ENCODE results near the gene POU2AF2.
"Not testable (repeated sequence)": the region's sequence is repeated elsewhere in the genome, so short reads cannot be mapped to it uniquely, and the experiment has no call there.

Gene POU2AF2

DNA sequence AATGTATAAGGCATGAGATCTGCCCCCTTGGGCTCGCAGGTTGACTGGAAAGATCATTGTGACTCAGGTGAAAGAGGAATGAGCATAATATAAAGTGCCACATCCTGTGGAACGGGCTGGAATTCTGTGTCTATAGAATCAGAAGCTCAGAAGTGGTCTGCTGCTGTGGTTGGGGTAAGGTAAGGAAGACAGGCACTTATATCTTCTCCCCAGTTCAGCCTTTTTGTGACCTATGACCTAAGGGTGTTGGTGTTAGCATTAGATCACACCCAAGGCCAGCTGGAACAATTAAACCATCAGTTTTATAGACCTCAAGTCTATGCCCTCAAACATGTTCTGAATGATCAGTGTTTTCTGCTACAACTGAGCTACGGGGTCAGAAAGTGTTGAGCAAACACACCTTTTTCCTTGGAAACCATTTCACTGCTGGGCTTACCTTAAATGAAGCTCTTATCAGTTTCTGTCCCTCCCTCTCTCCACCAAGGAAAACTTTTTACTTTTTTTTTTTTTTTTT lies 37.1 kb downstream of the POU2AF2 start:
- H3K9me3 ChIP-seq (ENCODE audit: control insufficient read depth in 2 of 2, low read length in 2 of 2) = no peaks in the 10 kb centered on the region
- H3K27ac ChIP-seq (ENCODE audit: low read depth in 2 of 2, low read length in 2 of 2) = peak overlapping the region; percentile 74 to 87
- H3K36me3 ChIP-seq (ENCODE audit: control insufficient read depth in 2 of 2, insufficient read depth in 2 of 2, low read length in 2 of 2) = no peaks in the 10 kb centered on the region
- peak overlapping the region in 1 of 2 donors; percentile 61 for H3K9ac ChIP-seq (ENCODE audit: low read depth in 1 of 2, low read length in 2 of 2)
- peaks cover 54 to 55% of the 10 kb centered on the region in 2 donors for H3K4me1 ChIP-seq (ENCODE audit: control insufficient read depth in 2 of 2, insufficient read depth in 2 of 2, low read length in 2 of 2)
- H3K27me3 ChIP-seq (ENCODE audit: control insufficient read depth in 2 of 2, insufficient read depth in 2 of 2, low read length in 2 of 2) = no peaks in the 10 kb centered on the region
- H3K4me3 ChIP-seq (ENCODE audit: low read length in 2 of 2) = peak overlapping the region in 1 of 2 donors; percentile 28

DNA sequence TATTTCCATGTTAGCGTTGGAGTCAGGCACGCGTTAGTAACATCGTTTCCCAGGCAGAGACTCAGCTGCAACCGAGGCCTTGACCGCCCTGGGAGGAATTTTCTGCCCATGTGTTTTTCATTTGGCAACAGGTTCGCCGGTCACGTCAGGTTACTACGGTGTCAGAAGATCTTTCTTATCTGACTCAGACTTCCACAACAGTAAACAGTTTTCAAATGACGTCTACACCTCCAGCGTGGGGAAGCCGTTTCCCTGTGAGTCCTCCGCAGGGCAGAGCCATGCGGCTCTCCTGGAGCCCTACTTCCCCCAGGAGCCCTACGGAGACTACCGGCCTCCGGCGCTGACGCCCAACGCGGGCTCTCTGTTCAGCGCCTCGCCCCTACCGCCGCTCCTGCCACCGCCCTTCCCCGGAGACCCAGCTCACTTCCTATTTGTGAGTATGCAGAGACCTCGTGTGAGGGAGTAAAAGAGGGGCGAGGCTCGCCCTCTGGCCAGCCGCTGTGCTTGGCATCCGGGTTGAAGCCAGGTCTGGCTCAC lies 38.5 kb downstream of the POU2AF2 start:
- H3K9me3 ChIP-seq (ENCODE audit: control insufficient read depth in 2 of 2, low read length in 2 of 2) = no peaks in the 10 kb centered on the region
- H3K27me3 ChIP-seq (ENCODE audit: control insufficient read depth in 2 of 2, insufficient read depth in 2 of 2, low read length in 2 of 2) = no peaks in the 10 kb centered on the region
- peaks cover 54 to 55% of the 10 kb centered on the region in 2 donors for H3K4me1 ChIP-seq (ENCODE audit: control insufficient read depth in 2 of 2, insufficient read depth in 2 of 2, low read length in 2 of 2)
- no peaks in the 10 kb centered on the region for H3K36me3 ChIP-seq (ENCODE audit: control insufficient read depth in 2 of 2, insufficient read depth in 2 of 2, low read length in 2 of 2)
- peak overlapping the region in 1 of 2 donors; percentile 2 for H3K4me3 ChIP-seq (ENCODE audit: low read length in 2 of 2)
- peak overlapping the region; percentile 74 to 87 for H3K27ac ChIP-seq (ENCODE audit: low read depth in 2 of 2, low read length in 2 of 2)
- H3K9ac ChIP-seq (ENCODE audit: low read depth in 1 of 2, low read length in 2 of 2) = peak overlapping the region; percentile 35 to 61

DNA sequence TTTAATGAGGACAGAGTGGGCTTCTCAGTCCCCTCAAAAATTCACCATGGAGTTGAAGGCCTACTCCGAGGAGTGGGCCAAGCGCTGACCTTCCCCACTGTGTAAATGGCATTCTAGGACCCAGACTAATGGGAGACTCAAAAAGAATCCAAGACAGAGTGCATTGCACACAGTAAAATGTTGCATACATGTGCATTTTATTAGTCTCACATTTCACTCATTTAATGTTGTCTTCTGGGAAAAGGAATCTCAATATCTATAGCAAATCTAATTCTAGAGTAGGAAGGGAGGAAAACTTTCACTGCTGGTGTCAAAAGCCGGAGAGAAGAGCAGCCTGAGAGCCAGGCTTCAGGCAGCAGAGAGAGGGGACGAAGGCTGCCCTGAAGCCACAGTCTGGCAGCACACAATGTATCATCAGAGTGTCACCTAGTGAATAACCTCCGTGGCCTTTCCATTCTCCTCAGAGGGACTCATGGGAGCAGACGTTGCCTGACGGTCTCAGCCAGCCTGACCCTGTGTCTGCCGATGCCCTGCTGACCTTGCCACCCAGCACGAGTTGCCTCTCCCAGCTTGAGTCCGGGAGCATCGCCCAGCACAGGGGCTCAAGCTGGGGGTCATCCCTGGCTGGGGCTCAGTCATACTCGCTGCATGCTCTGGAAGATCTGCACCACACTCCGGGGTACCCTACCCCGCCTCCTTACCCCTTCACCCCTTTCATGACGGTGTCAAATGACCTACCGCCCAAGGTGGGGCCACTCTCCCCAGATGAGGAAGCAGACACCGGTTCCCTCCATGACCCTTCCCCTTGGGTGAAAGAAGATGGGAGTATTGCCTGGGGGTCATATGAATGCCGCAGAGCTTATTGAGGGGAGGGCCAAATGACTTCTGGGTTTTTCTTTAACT lies 39.9 kb downstream of the POU2AF2 start:
- Histone ChIP-seq H3K27me3 (ENCODE audit: control insufficient read depth in 2 of 2, insufficient read depth in 2 of 2, low read length in 2 of 2) (no peaks in the 10 kb centered on the region), H3K4me1 (ENCODE audit: control insufficient read depth in 2 of 2, insufficient read depth in 2 of 2, low read length in 2 of 2) (peaks cover 51 to 52% of the 10 kb centered on the region in 2 donors), H3K36me3 (ENCODE audit: control insufficient read depth in 2 of 2, insufficient read depth in 2 of 2, low read length in 2 of 2) (no peaks in the 10 kb centered on the region), H3K4me3 (ENCODE audit: low read length in 2 of 2) (peak overlapping the region in 1 of 2 donors; percentile 42), H3K9me3 (ENCODE audit: control insufficient read depth in 2 of 2, low read length in 2 of 2) (no peaks in the 10 kb centered on the region), H3K9ac (ENCODE audit: low read depth in 1 of 2, low read length in 2 of 2) (peak overlapping the region in 1 of 2 donors; percentile 47), H3K27ac (ENCODE audit: low read depth in 2 of 2, low read length in 2 of 2) (peak overlapping the region; percentile 43 to 87)

DNA sequence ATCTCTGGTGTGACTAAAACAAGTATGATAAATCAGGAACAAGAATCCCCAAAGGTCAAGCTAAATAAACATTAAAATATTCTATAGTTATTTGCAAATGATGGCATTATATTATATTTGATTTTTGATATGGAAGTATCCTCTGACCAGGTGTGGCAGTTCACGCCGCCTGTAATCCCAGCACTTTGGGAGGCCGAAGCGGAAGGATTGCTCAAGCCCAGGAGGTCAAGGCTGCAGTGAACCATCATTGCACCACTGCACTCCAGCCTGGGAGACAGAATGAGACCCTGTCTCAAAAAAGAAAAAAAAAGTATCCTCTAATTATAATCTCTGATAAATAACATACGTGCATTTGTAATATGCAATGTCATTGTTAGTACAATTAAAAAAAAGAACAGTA lies 46.2 kb downstream of the POU2AF2 start:
- Histone ChIP-seq H3K36me3 (ENCODE audit: control insufficient read depth in 2 of 2, insufficient read depth in 2 of 2, low read length in 2 of 2) (no peaks in the 10 kb centered on the region), H3K4me3 (ENCODE audit: low read length in 2 of 2) (no peak overlapping the region), H3K9me3 (ENCODE audit: control insufficient read depth in 2 of 2, low read length in 2 of 2) (no peaks in the 10 kb centered on the region), H3K27me3 (ENCODE audit: control insufficient read depth in 2 of 2, insufficient read depth in 2 of 2, low read length in 2 of 2) (no peaks in the 10 kb centered on the region), H3K9ac (ENCODE audit: low read depth in 1 of 2, low read length in 2 of 2) (no peak overlapping the region), H3K4me1 (ENCODE audit: control insufficient read depth in 2 of 2, insufficient read depth in 2 of 2, low read length in 2 of 2) (peaks cover 4% of the 10 kb centered on the region in 2 donors), H3K27ac (ENCODE audit: low read depth in 2 of 2, low read length in 2 of 2) (no peak overlapping the region)

DNA sequence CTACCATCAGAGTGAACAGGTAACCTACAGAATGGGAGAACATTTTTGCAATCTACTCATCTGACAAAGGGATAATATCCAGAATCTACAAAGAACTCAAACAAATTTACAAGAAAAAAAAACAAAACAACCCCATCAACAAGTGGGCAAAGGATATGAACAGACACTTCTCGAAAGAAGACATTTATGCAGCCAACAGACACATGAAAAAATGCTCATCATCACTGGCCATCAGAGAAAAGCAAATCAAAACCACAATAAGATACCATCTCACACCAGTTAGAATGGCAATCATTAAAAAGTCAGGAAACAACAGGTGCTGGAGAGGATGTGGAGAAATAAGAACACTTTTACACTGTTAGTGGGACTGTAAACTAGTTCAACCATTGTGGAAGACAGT lies 46.9 kb downstream of the POU2AF2 start:
- not testable (repeated sequence) for H3K27ac ChIP-seq (ENCODE audit: low read depth in 2 of 2, low read length in 2 of 2); H3K9me3 ChIP-seq (ENCODE audit: control insufficient read depth in 2 of 2, low read length in 2 of 2); H3K4me3 ChIP-seq (ENCODE audit: low read length in 2 of 2); H3K4me1 ChIP-seq (ENCODE audit: control insufficient read depth in 2 of 2, insufficient read depth in 2 of 2, low read length in 2 of 2); H3K9ac ChIP-seq (ENCODE audit: low read depth in 1 of 2, low read length in 2 of 2); H3K36me3 ChIP-seq (ENCODE audit: control insufficient read depth in 2 of 2, insufficient read depth in 2 of 2, low read length in 2 of 2); H3K27me3 ChIP-seq (ENCODE audit: control insufficient read depth in 2 of 2, insufficient read depth in 2 of 2, low read length in 2 of 2)

DNA sequence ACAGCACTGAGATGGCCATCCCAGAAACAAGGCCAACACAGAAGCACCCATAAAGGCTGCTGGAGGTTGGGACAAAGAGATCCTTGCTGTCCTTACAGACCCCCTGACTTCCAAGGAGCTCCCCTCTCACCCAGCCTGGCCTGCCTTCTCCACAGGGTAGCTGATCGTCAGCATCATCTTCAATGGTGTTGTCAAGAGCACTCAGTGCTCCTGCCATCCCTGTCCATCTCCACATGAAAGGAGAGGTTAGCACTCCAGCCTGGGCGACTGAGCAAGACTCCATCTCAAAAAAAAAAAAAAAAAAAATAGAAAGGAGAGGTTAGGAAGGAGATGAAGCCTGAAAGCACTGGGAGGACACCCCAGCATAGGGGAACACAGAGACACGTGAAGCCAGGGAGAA lies 50.7 kb downstream of the POU2AF2 start:
- peaks cover 0 to 3% of the 10 kb centered on the region in 2 donors for H3K36me3 ChIP-seq (ENCODE audit: control insufficient read depth in 2 of 2, insufficient read depth in 2 of 2, low read length in 2 of 2)
- no peak overlapping the region for H3K27ac ChIP-seq (ENCODE audit: low read depth in 2 of 2, low read length in 2 of 2)
- H3K27me3 ChIP-seq (ENCODE audit: control insufficient read depth in 2 of 2, insufficient read depth in 2 of 2, low read length in 2 of 2) = no peaks in the 10 kb centered on the region
- no peaks in the 10 kb centered on the region for H3K9me3 ChIP-seq (ENCODE audit: control insufficient read depth in 2 of 2, low read length in 2 of 2)
- peaks cover 14 to 17% of the 10 kb centered on the region in 2 donors for H3K4me1 ChIP-seq (ENCODE audit: control insufficient read depth in 2 of 2, insufficient read depth in 2 of 2, low read length in 2 of 2)
- no peak overlapping the region for H3K4me3 ChIP-seq (ENCODE audit: low read length in 2 of 2)
- no peak overlapping the region for H3K9ac ChIP-seq (ENCODE audit: low read depth in 1 of 2, low read length in 2 of 2)

DNA sequence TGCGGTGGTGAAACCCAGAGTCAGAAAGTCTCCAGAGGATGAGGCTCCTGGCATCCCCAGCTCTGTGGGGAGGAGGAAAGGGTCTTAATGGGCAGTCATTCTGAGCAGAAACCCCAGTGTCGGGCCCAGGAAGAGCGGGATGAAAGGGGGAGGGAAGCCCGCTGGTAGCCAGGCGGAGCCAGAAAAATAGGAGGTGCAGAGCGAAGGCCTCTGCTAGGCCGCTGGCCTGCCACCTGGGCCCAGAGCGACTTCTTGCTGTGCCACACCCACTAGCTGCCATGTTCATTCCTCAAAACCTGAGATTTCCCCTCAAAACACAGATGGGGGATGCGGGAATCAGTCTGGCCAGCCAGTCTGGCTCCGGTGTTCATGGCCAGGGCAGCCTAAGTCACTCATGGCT lies 52.2 kb downstream of the POU2AF2 start:
- Histone ChIP-seq H3K4me3 (ENCODE audit: low read length in 2 of 2) (no peak overlapping the region), H3K27ac (ENCODE audit: low read depth in 2 of 2, low read length in 2 of 2) (no peak overlapping the region), H3K27me3 (ENCODE audit: control insufficient read depth in 2 of 2, insufficient read depth in 2 of 2, low read length in 2 of 2) (no peaks in the 10 kb centered on the region), H3K9ac (ENCODE audit: low read depth in 1 of 2, low read length in 2 of 2) (no peak overlapping the region), H3K9me3 (ENCODE audit: control insufficient read depth in 2 of 2, low read length in 2 of 2) (no peaks in the 10 kb centered on the region), H3K36me3 (ENCODE audit: control insufficient read depth in 2 of 2, insufficient read depth in 2 of 2, low read length in 2 of 2) (peaks cover 0 to 3% of the 10 kb centered on the region in 2 donors), H3K4me1 (ENCODE audit: control insufficient read depth in 2 of 2, insufficient read depth in 2 of 2, low read length in 2 of 2) (peaks cover 28 to 29% of the 10 kb centered on the region in 2 donors)

DNA sequence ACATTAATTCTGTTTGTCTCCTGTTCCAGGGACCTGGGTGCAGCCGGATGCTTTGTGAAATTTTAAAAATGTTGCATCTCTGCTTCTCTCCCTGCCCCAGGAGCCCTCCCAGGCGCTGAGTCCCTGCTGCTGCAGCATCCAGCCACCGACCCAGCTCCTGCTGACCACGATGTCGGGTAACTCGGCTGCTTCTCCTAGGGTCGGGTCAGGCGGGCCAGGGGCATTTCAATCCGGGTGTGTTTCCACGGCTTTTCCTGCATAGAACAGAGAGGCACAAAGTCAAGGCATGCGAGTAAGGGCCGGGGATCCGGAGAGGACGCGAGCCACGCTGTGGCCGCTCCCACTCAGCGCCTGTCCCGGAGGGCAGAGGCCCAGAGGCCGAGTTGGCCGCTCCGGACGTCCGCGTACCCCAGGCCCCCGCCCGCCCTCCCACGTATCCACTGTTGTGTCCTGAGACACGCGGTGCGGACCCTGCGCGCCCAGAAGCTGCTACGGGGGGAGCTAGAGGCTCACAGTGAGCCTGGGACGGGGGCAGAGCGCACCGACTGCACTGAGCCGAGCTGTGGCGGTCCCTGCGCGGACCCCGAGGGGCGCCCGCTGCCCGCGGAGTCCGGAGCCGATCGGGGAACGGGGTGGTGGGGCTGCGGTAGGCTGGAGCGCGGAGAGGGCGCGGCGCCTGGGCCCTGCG lies 53.0 kb downstream of the POU2AF2 start, which contains the start of gene POU2AF3:
TSS of gene POU2AF3 (plus strand) at position 134 of the 688 bp plus-strand sequence. CDS start at position 170, 36 bp downstream.
- Histone ChIP-seq H3K36me3 (ENCODE audit: control insufficient read depth in 2 of 2, insufficient read depth in 2 of 2, low read length in 2 of 2) (peaks cover 0 to 3% of the 10 kb centered on the region in 2 donors), H3K4me1 (ENCODE audit: control insufficient read depth in 2 of 2, insufficient read depth in 2 of 2, low read length in 2 of 2) (peaks cover 33 to 34% of the 10 kb centered on the region in 2 donors), H3K9ac (ENCODE audit: low read depth in 1 of 2, low read length in 2 of 2) (peak within 1 kb of the TSS; percentile 87 to 93), H3K9me3 (ENCODE audit: control insufficient read depth in 2 of 2, low read length in 2 of 2) (no peaks in the 10 kb centered on the region), H3K27ac (ENCODE audit: low read depth in 2 of 2, low read length in 2 of 2) (peak within 1 kb of the TSS; percentile 85 to 89), H3K4me3 (ENCODE audit: low read length in 2 of 2) (peak within 1 kb of the TSS; percentile 80 to 85), H3K27me3 (ENCODE audit: control insufficient read depth in 2 of 2, insufficient read depth in 2 of 2, low read length in 2 of 2) (no peaks in the 10 kb centered on the region)

DNA sequence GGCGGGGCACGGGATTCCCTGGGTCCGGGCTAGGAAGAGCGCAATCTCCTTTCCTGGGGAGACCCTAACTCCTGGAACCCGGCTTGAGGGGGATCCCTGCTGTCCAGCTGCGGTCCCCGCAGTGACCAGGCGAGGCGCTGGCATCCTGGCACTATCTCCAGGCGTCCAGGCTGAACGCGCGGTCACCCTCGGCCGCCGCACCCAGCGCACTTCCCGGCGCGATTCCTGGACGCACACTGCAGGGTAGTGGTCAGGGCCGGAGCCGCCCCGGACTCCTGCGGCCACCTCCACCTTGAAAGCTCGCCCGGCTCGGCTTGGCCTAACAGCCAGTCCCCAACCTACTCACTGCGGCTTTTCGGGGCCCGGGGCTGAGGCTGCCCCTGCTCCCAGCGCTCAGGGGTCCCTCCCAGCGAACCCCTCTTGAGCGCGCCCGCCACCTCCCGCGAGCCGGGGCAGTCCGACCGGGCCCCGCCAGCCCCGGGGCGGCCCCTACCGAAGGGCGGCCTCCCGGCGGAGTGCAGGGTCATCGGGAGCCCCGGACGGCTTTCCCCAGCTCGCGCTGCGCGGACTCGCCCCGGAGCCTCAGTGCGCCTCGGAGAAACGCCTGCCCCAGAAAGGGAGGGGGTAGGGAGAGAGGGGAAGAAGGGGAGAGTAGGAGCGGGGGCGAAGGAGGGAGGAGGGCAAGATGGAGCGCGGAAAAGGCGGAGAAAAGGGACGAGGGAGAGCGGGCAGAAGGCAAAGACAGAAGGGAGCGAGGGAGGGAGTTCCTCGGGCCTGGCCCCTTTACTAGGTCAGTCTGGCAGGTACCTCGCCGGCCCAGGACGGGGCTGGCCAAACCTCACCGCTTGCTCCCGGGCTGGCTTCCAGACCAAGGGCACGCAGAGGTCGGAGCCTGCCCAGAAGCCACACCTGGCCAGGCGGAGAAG lies 53.8 kb downstream of the POU2AF2 start:
- Histone ChIP-seq H3K9ac (ENCODE audit: low read depth in 1 of 2, low read length in 2 of 2) (peak overlapping the region; percentile 87 to 93), H3K4me1 (ENCODE audit: control insufficient read depth in 2 of 2, insufficient read depth in 2 of 2, low read length in 2 of 2) (peaks cover 33 to 34% of the 10 kb centered on the region in 2 donors), H3K36me3 (ENCODE audit: control insufficient read depth in 2 of 2, insufficient read depth in 2 of 2, low read length in 2 of 2) (peaks cover 0 to 3% of the 10 kb centered on the region in 2 donors), H3K9me3 (ENCODE audit: control insufficient read depth in 2 of 2, low read length in 2 of 2) (no peaks in the 10 kb centered on the region), H3K27ac (ENCODE audit: low read depth in 2 of 2, low read length in 2 of 2) (peak overlapping the region; percentile 85 to 89), H3K27me3 (ENCODE audit: control insufficient read depth in 2 of 2, insufficient read depth in 2 of 2, low read length in 2 of 2) (no peaks in the 10 kb centered on the region), H3K4me3 (ENCODE audit: low read length in 2 of 2) (peak overlapping the region; percentile 80 to 85)
